ENCODE measurements around the gene SPTBN5. TPM values are rescaled to one million over a fixed set of nuclear protein-coding genes. Genes with fewer than 3 reads are reported as not detected.
A peak's percentile ranks its signal among the peaks of the same experiment; 100 is the strongest.

SPTBN5 gene
- total RNA-seq, 6 experiments from 2014 or later = 0.16 to 0.34 (median 0.24) TPM

- no peak for TF ChIP-seq CTCF (IDR thresholded peaks at IDR 0.05)
- no peak for DNase-seq
- no peak overlapping the region for H3K27ac Mint-ChIP-seq
- peaks cover 6% of the 10 kb centered on the region for H3K27me3 Mint-ChIP-seq (ENCODE audit: insufficient read depth)
- no peak overlapping the region for H3K4me3 Mint-ChIP-seq
- no peaks in the 10 kb centered on the region for H3K9me3 Mint-ChIP-seq
- H3K36me3 Mint-ChIP-seq (ENCODE audit: low read depth) = no peaks in the 10 kb centered on the region
- peaks cover 15% of the 10 kb centered on the region for H3K4me1 Mint-ChIP-seq (ENCODE audit: low read depth)
These were observed 63.8 kb downstream of the SPTBN5 start for GRCh38 chr15:41829959-41830646.

GRCh38 chr15:41828807-41829141 lies 65.1 kb downstream of the SPTBN5 start:
- no peak for TF ChIP-seq CTCF (IDR thresholded peaks at IDR 0.05)
- no peaks in the 10 kb centered on the region for H3K9me3 Mint-ChIP-seq

GRCh38 chr15:41827880-41828806 lies 65.7 kb downstream of the SPTBN5 start, which contains the start of gene JMJD7:
JMJD7 (plus strand) TSS chr15:41828092; CDS start chr15:41828125, 33 bp downstream.
- no peak for TF ChIP-seq CTCF (IDR thresholded peaks at IDR 0.05)
- H3K9me3 Mint-ChIP-seq = no peaks in the 10 kb centered on the region
- H3K4me1 Mint-ChIP-seq (ENCODE audit: low read depth) = peaks cover 15% of the 10 kb centered on the region
- peaks cover 6% of the 10 kb centered on the region for H3K27me3 Mint-ChIP-seq (ENCODE audit: insufficient read depth)
- peak within 1 kb of the TSS; percentile 72 for H3K27ac Mint-ChIP-seq
- H3K4me3 Mint-ChIP-seq = peak within 1 kb of the TSS; percentile 91
- H3K36me3 Mint-ChIP-seq (ENCODE audit: low read depth) = no peaks in the 10 kb centered on the region
- DNase-seq = peak; percentile 80

More at GRCh38 chr15:41828807-41829141, 65.1 kb downstream of the SPTBN5 start:
- H3K27me3 Mint-ChIP-seq (ENCODE audit: insufficient read depth) = peaks cover 6% of the 10 kb centered on the region
- H3K4me3 Mint-ChIP-seq = peak overlapping the region; percentile 91
- H3K4me1 Mint-ChIP-seq (ENCODE audit: low read depth) = peaks cover 15% of the 10 kb centered on the region
- no peak for DNase-seq
- H3K36me3 Mint-ChIP-seq (ENCODE audit: low read depth) = no peaks in the 10 kb centered on the region
- peak overlapping the region; percentile 72 for H3K27ac Mint-ChIP-seq

GRCh38 chr15:41827290-41827879 lies 66.5 kb downstream of the SPTBN5 start:
- Mint-ChIP-seq H3K27ac (peak overlapping the region; percentile 66), H3K36me3 (ENCODE audit: low read depth) (peaks cover 5% of the 10 kb centered on the region; the same call in 1 of the 2 replicates), H3K27me3 (ENCODE audit: insufficient read depth) (peaks cover 6% of the 10 kb centered on the region), H3K4me3 (peak overlapping the region; percentile 91), H3K9me3 (no peaks in the 10 kb centered on the region), H3K4me1 (ENCODE audit: low read depth) (peaks cover 15% of the 10 kb centered on the region)
- TF ChIP-seq CTCF (IDR thresholded peaks at IDR 0.05) = peak; percentile 37
- no peak for DNase-seq
